Articular chondrocyte of knee joint (primary cell): ENCODE measurements around the gene FHL1. TPM values are rescaled to one million over a fixed set of nuclear protein-coding genes. Genes with fewer than 3 reads are reported as not detected.

Experiments
- small RNA-seq: library from RNA; depleted of rRNA; stranded (forward); fragments of <200 nt; gene quantifications from one replicate; pipeline ENCODE3, GENCODE V24; 2012
- total RNA-seq: library from RNA; depleted of rRNA; stranded (reverse); fragments of >200 nt; gene quantifications from 2 replicates; pipeline ENCODE4 v1.2.3, GENCODE V29; 2012

FHL1 gene
- 464 and 475 TPM in 2 replicates for total RNA-seq

DNA sequence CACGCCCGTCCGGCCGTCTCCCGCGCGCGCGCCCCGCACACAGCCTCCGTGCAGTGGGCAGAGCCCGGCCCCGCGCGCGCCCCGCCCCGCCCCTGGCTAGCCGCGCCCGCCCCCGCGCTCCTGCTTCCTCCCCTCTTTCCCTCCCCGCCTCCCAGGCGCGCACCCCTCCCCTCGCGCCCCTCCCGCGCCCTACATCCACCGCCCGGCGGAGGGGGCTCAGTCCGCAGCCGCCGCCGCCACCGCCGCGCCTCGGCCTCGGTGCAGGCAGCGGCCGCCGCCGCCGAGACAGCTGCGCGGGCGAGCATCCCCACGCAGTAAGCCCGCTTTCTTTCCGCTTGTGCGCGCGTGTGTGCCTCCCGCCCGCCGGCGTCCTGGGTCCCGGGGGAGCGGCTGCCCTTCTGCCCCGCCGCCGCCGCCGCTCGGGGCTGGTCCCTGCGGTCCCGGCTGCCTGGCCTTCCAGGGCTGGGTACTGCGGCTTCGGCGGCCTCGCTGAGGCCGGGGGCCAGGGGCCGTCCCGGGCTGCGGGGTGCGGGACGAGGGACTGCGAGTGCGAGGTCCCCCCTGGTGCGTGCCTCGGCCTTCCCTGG, at the start of gene FHL1:
Gene FHL1 (plus strand): TSS at position 219 of the 587 bp plus-strand sequence.

GRCh38 chrX:136251041-136251991, 104.0 kb downstream of the FHL1 start, which contains the start of gene MAP7D3:
MAP7D3 (minus strand) TSS chrX:136251400; CDS start chrX:136251358, 42 bp downstream.

Small RNAs within 50 kb of the gene (small RNA-seq; reads per million reads assigned to genes)
- not detected for gene RF01210

Other genes with a start within 250 kb of the FHL1 start
- 37.7 and 39.3 TPM in 2 replicates for gene MMGT1, start 173.5 kb upstream of the FHL1 start, total RNA-seq
- gene SLC9A6, start 162.1 kb upstream of the FHL1 start, total RNA-seq = 25.0 and 27.0 TPM in 2 replicates
- gene MAP7D3, start 103.9 kb downstream of the FHL1 start, total RNA-seq = 73.1 and 82.6 TPM in 2 replicates
- 0.86 and 1.2 TPM in 2 replicates for gene ADGRG4, start 153.4 kb downstream of the FHL1 start, total RNA-seq